NCI-H524 (cell line): Measurements from ENCODE around the gene GRIK4.
"Not testable (repeated sequence)": the region's sequence is repeated elsewhere in the genome, so short reads cannot be mapped to it uniquely, and the experiment has no call there.

Source experiments
- DNase-seq, 2 experiments: peaks; one replicate each; lab custom pipeline; 2025; lab: John Stamatoyannopoulos, UW

GRIK4 gene

DNA sequence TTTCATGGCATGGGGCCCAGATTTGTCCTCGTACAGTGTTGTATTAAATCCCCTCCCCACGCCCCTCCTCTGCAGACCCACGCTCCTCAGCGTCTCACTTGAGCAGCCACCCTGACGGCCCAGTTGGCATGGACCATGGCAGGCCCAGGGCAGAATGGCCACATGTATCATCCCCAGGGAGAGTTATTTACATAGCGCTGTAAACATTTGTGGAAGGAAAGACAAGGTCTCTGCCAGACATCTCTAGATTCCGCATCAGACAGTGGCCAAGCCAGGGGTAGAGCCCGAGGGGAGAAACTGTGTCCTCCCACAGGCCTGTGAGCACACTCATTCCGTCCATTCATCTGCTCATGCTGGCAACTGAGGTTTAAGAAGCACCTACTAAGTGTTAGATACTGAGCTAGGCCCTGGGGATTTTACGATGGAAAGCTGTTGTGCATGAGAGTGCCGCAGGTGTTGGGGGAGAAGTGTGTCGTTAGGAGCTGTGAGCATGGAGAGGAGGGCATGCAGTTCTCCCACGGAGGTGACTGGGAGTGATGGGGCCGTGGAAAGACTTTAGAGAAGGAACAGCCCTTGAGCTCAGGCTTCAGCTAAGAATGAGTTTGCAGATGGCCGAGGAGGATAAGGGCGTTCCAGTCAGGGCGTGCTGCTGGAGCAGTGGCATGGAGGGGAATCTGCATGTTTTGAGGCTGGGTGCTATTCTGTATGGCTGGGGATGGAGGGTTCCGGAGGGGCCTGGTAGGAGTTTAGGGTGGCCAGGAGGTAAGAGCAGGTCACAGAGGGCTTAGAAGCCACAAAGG, 94.9 kb downstream of the GRIK4 start:
- DNase-seq = no peak

DNA sequence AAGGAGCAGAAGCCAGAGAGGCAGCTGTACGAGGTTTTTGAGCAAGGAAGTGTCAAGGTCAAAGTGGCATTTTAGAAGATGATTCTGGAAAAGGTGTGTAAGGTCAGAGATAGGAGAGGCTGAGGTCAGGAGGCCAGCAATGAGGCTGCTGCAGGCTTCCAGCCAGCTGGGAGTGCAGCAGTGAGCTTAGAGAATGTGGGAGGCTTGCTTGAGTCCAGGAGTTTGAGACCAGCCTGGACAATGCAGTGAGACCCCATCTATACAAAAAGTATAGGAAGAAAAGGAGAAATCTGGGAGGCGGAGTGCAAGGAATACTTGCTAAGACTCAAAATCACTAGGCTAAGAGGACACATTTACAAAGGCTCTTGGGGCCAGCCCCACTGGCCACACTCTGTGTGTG, 96.5 kb downstream of the GRIK4 start:
- DNase-seq = no peak

DNA sequence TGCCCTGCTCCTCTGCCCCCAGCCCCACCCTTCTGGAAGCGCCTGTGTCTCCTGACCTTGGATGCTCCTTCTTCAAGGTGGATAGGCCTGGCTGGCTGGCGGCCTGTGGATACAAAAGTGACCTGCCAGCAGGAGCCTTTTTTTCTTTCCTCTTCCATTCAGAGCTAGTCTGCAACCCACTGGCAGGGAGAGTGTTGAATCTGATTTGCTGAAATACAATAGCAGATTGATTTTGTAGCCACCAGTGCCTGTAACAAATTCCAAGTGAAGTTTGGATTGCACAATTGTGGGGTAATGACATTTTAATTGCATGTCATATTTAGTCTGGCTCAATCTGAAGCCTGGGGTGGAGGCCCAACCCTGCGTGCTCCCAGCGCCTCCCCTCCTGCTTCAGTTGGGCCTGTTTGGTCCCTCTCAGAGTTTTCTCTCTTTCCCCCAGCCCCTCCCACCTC, 97.2 kb downstream of the GRIK4 start:
- no peak for DNase-seq

DNA sequence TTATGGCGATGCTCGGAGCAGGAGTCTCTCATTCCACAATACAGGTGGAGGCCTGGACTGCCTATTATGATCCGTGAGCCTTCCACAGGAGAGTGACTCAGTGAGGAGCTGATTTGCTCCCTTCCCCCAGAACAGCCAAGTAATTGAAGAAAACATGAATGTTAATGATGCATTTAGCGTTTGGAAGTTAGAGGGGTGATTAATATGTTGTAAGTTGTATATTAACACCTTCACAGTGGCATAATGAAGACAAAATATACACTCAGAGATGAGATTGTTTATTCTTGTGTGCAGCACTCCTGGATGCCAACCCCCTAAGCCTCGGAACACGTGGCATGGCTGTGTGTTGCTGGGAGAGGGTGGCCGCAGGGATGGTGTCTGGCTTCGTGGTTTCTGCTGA, 98.6 kb downstream of the GRIK4 start:
- DNase-seq = no peak

DNA sequence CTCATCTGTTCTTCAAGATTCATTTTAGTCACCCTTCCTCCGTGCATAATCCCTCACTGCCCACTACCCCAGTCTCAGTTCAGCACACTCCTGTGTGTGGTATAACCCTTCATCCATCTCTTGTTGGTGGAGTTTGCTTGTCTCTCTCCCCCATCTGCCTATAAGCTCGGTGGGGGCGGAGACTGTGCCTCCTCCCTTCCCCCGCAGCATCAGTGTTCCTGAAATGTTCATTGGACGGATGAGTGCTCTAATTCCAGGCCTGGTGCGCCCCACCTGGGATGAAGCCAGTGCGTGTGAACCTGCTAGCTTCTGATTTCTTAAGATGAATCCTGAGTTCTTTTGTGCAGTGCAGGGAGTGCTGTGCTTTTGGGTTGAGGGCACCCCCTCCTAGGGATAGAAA, 100.0 kb downstream of the GRIK4 start:
- DNase-seq = no peak

DNA sequence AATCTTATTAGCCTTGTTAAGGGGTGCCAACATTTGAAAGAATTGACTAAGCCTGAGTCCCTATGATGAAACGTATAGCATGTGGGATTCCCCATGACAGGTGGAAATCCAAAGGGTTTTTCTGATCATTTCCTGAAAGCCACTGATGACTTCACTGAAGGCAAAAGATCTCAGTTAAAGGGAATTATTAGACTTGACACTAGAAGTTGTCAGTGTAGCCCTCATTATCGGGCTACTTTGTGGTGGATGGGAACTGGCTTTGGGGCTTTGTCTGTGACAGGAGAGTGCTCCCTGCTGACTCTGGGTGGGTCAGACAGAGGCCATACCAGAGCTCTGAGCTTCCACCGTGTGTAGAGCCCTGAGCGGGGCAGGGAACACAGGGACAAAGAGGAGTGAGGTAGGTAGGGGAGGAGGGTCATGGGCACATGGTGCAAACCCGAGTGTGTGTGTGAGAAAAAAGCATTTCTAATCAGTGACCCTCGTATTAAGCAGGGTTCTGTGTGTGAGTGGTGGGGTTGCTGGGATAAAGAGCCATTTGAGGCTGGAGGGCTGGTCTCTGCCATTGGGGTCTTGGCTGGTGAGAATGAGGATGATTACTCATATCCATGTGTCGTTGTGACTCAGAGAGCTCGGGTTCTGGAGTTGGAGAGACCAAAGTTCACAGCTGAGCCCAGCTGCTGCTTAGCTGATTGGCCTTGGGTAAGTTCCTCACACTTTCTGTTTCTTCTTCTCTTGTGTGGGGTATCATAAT, 101.1 kb downstream of the GRIK4 start:
- DNase-seq = no peak

DNA sequence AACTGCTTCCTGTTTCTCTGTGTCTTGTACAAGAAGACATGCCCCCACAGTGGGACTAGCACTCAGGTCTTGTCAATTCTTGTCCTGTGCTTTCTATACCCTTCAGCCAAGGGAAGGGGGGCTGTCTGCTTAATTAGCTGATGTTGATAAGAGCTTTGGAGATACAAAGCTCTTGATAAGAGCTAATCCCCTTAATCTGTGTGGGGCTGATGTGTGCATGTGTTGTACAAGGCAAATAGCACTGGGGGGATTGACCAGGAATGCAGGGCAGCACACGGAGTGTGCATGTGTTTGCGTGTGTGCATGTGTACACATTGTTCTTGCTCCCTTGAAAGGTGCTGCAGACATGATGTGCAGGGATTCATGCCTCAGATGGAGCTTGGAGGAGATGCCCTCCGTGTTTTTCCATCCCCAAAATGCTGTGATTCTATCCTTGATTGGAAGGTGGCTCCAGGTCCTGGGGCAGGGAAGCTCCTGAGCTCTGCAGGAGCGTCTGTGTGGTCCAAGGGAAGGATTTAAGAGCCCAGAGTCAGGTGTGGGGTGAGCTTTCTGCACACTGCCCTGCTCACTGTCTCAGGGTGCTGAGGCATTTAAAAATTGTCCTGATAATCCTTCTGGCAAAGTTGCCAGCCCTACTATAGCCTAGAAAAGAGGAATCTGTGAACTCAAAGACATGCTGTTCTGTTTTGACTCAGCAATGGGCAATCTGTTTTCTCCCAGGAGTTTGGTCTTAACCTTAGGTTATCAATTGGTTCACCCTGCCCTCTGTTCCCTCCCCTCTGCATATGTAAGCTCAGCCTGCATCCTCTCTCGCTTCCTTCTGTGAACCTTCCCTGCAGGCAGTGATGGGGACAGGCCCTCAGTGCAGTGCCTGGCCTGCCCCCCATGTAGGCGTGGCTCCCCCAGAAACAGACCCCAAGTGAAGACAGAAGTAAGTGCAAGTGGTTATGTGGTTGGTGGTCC, 102.0 kb downstream of the GRIK4 start:
- peak in 1 of 2 experiments; percentile 17 for DNase-seq

DNA sequence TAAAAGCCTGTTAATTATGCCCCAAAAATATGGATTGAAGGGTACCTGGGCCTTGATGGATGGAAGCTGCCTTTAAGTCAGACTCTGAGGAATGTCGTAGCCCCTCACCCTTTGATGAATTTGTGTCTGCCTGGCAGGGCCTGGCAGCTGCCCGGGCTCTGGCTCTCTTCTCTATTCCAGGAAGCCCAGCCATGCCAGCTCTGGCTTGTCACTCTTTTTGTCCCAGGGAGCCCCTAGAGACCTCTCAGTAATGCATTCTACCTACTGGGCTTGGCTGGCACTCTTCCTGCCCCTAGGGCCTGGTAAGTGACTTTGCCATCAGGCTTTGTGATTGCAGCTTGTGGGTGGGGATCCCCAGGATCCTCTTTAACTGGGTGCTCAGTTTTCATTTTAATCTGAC, 103.8 kb downstream of the GRIK4 start:
- no peak for DNase-seq

DNA sequence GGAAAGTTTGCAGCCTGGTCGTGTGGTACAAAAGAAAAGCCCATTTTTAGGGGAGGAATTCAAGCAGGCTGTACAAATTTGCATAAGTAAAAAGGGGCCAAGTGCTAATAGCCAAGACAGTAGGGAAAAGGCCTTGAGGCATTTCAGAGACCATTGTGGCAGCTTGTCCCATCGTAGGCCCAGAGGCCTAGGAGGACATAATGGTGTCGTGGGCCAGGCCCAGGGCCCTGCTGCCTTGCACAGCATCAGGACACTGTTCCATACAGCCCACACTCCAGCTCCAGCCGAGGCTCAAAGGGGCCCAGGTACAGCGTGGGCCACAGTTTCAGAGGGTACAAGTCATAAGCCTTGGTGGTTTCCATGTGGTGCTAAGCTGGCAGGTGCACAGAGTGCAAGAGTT, 106.9 kb downstream of the GRIK4 start:
- DNase-seq = no peak

DNA sequence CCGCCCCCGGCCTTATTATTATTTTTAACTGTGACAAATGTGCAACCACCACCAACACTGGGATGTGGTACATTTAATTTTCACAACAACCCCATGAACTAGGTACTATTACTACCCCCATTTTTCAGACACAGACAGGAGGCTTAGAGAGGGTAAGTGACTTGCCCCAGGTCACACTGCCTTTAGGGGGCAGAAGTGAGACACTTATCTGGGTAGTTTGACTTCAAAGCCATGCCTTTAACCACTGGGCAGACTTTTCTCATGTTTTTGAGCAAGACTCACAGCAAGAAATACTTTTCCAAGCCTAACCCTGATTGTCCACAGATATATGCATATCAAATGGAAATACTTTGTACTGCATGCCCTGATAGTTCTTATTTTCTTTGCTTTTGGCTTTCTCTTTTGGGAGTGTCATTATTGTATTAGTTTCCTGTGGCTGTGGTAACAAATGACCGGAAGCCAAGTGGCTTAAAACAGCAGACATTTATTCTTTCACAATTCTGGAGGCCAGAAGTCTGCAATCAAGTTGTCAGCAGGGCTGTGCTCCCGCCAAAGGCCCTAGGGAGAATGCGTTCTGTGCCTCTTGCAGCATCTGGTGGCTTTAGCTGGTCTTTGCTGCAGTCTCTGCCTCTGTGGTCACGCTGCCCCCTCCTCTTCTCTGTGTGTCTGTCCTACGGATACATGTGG, 110.8 kb downstream of the GRIK4 start:
- peak in 1 of 2 experiments; percentile 15 for DNase-seq

DNA sequence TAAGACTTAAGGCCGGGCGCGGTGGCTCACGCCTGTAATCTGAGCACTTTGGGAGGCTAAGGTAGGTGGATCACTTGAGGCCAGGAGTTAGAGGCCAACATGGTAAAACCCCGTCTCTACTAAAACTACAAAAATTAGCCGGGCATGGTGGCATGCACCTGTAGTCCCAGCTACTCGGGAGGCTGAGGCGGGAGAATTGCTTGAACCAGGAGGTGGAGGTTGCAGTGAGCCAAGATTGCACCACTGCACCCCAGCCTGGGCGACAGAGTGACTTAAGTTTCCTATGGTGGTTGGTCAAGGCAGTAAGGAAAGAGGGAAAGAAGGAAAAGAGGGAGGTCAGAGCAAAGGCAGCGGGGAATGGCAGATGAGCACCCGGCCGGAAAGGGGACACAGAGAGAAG, 113.4 kb downstream of the GRIK4 start:
- not testable (repeated sequence) for DNase-seq

DNA sequence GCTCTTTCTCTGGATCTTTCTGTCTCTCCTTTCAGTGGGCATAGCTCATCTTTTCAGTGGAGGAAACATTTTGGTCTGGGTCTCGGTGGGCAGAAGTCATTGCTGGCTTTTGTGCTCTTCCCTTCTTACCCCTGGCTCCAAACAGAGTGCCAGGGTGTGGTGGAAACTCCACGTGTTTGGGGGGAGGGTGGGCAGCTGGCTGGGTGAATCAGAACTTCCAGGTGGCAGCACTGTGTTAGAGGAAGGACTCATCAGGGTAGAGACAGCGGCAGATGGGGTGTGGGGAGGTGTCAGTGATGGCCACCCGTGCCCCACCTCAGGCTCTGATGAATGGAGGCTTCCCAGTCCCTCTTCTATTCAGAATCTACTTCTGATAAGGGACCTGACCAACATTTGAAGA, 114.0 kb downstream of the GRIK4 start:
- DNase-seq = peak; percentile 57 to 78

DNA sequence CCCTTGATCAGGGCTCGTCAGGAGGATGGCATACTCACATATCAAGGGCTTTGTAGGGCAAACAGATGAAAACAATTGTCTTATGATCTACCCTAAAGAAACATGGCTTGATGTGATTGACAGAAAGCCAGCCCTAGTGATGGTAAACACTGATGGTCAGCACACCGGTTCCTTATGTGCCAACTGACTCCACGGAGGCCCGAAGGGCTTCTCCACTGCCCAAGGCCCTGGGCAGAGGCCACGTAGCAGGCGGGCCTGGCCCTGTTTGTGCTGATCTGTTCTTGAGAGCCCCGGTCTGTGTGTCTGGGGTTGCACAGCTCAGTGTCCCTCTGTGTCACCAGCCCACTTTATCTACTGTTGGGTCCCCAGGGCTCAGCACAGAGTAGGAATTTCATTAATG, 115.2 kb downstream of the GRIK4 start:
- no peak for DNase-seq

DNA sequence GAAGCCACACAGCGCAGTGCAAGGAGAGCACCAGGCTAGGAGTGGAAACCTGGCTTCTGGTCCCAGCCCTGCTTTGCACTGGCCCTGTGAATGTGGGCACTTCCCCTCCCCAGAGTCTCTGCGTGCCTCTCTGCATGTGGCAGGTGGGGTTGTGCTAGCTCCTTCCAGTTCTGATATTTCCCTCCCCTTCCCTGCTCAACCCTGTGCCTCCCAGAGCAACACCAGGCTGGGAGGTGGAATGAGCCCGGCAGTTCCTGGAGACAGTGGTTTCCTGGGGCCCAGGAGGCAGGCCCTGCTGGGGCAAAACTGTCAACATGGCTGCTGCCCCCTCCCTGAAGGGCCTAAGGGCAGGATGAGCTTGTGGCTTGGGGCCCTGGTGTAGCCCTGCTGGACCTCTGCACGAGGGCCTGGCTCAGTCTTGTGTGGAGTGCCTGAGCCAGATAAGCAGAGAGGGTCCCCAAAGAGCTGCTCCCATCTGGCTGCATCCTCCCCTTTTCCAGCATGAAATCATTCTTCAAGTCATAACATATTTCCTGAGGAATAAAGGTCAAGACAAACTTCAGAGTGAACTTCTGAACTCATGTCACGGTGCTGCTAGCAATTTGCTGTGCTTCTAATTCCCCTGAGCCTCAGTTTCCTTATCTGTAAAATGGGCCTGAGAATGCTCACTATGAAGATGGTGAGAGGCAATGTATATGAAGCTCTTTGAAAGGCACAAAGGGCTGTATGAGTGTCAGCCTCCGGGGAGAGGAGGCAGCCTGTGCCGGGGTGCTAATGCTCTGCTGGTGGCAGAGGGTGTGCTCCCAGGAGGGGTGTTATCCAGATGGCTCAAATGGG, 116.0 kb downstream of the GRIK4 start:
- peak in 1 of 2 experiments; percentile 7 for DNase-seq

DNA sequence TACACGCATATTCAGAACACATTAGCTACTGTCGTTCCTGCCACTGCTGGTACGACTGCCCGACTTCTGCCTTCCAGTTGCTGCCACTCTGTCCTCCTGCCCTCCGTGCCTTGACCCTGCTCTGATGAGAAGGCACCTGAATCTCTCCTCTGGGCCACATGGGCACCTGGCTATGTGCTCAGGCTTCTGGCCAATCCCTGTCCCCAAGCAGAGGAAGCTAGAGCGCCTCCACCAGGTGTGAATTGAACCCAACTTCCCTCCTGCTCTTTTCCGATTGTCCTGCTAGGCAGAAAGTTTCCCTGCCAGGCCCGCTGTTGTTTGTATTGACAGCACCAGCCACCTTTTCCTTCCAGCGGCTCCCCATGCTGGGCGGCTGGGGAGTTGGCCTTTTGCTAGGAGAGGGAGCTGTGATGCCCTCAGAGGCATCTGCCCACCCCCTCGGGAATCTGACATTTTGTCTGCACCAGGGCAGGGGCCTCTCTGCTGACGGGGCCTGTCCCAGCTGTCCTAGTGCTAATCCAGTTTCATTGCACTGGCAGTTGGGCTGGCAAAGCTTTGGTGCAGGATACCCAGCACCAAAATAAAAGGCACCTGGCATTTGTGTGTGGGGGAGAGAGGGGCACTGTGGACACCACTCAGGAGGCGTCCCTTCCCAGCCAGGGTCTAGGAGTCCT, 118.0 kb downstream of the GRIK4 start:
- peak in 1 of 2 experiments; percentile 44 for DNase-seq

DNA sequence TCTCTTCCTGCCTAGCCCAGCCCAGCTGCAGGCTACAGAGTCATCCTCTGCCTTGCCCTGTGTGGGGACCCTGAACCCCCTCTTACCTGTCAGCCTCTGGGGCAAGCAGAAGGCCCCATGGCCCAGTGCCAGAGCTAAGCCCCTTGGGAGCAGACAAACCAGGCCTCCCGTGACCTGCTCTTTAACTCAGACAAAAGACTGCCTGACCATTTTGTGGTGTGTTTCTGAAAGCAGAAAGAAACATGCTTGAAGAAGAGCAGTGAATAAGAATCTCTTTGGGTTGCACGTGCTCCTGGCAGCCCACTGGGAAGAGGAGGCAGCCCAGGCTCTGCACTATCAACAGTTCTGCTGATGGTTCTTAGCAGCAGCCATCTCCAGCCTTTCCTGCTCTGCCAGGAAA, 118.6 kb downstream of the GRIK4 start:
- DNase-seq = no peak

DNA sequence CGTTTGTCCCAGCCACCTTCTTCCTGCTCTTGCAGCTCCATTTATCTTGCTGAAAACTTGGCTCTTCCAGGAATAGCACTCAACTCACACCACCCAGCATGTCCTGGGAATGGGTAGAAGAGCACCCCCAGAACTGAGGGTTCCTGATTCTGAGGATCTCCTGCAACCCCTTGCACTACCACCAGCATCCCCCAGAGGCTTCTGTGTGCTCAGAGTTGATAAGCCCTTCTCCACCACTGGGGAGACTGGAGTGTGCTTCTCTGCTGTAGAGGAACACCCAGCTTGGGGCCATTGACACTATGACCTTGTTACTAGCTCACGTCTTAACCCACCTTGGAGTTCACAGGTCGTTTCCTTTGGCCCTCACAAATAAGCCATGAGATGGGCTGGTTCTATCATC, 121.0 kb downstream of the GRIK4 start:
- DNase-seq = no peak

DNA sequence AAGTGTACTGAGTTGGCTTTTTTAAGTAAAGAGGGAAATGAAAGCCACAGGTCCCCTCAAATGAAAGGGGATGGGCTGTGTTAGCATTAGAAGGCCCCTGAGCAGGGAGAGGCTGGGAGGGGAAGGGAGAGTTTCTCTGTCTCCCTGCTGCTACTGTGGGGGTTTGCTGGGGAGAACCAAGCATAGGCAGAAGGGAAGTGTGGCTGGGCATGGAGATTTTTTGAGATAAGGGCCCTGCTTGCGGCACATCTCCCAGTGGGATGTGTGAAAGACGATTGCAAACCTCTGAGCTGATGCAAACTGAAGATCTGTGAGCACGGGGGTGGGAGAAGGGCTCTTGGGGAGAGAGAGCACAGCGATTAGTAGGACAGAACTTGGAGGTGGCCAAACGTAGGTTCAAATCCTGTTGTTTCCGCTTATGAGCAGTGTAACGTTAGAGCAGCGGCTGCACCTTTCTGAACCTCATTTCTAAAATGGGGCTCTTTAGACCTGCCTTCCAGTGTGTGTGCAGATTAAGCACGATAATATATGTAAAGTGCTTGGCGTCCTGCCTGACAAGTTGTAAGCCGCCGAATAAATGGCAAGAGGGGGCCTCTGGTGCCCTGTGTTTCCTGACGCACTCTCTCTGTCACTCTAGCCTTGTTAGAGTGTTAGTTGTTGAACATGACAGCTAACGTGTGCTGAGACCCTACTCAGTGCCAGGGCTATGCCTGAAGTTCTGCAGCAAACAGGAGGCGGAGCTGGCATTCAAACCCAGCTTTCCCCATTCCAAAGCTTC, 122.3 kb downstream of the GRIK4 start:
- DNase-seq = peak in 1 of 2 experiments; percentile 53

DNA sequence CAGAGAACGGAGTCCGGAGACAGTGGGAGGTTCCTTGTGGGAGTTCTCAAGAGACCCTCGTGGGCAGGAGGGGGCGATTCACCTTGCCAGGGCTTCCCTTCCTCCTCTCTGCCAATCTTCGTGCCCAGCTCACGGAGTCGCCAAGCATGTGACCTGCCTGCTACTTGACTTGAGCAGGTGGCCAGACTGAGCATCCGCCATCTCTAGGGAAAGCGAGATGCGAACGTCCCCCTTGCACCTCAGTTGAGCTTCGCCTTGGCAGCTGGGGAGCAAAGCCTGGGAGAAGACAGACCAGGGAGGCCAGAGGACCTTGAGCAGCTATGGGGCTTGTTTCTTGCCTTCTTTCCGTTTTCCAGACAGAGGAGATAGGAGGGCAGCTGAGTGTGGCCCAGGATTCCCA, 123.2 kb downstream of the GRIK4 start:
- DNase-seq = no peak
